Glutamatergic neuron (in vitro differentiated cells): Measurements from ENCODE around the gene CAMK2D. TPM values are rescaled to one million over a fixed set of nuclear protein-coding genes. Genes with fewer than 3 reads are reported as not detected.
A peak's percentile ranks its signal among the peaks of the same experiment; 100 is the strongest.
"Not testable (repeated sequence)": the region's sequence is repeated elsewhere in the genome, so short reads cannot be mapped to it uniquely, and the experiment has no call there.

Source experiments
- DNase-seq: peaks from one replicate; pipeline ENCODE4 v3.0.0; 2022
- H3K27ac Mint-ChIP-seq: one replicate; pipeline ENCODE4 v1.8.0; 2020; ENCODE audit warnings: mild to moderate bottlenecking, mixed read lengths, inconsistent platforms; ENCODE audit not compliant: unreplicated experiment
- H3K27me3 Mint-ChIP-seq: one replicate; pipeline ENCODE4 v1.8.0; 2020; ENCODE audit warnings: mild to moderate bottlenecking, moderate library complexity, mixed read lengths, inconsistent platforms; ENCODE audit not compliant: unreplicated experiment
- H3K36me3 Mint-ChIP-seq: one replicate; pipeline ENCODE4 v1.8.0; 2020; ENCODE audit warnings: mild to moderate bottlenecking, mixed read lengths, inconsistent platforms; ENCODE audit not compliant: unreplicated experiment
- H3K4me1 Mint-ChIP-seq: one replicate; pipeline ENCODE4 v1.8.0; 2020; ENCODE audit warnings: mild to moderate bottlenecking, low read depth, mixed read lengths, inconsistent platforms; ENCODE audit not compliant: unreplicated experiment
- H3K4me3 Mint-ChIP-seq: one replicate; pipeline ENCODE4 v1.8.0; 2020; ENCODE audit warnings: mild to moderate bottlenecking, mixed read lengths, inconsistent platforms; ENCODE audit not compliant: unreplicated experiment
- H3K9me3 Mint-ChIP-seq: one replicate; pipeline ENCODE4 v1.8.0; 2020; ENCODE audit warnings: mild to moderate bottlenecking, moderate library complexity, mixed read lengths, inconsistent platforms; ENCODE audit not compliant: unreplicated experiment
- CTCF ChIP-seq: fragments of 200-600 bp; sonication (generic); IDR thresholded peaks from one replicate; pipeline ENCODE4 v1.5.0; 2021; ENCODE audit not compliant: partially characterized antibody, unreplicated experiment
- total RNA-seq: library from RNA; stranded (reverse); fragmentation: NEBNext Ultra II Directional; extraction: Animal tissue kit (Norgen Biotek cat#: 25700); gene quantifications from one replicate; pipeline ENCODE4 v1.2.1, GENCODE V29; 2021; ENCODE audit not compliant: unreplicated experiment

Gene CAMK2D
- total RNA-seq, 1 donor from 2014 or later, result 24.8 TPM

GRCh38 chr4:113689394-113689793 lies 72.1 kb downstream of the CAMK2D start:
- TF ChIP-seq CTCF, result no peak
- Mint-ChIP-seq H3K4me3 (no peak overlapping the region), H3K36me3 (no peaks in the 10 kb centered on the region), H3K4me1 (peaks cover 5% of the 10 kb centered on the region), H3K27me3 (no peaks in the 10 kb centered on the region), H3K27ac (no peak overlapping the region), H3K9me3 (peaks cover 3% of the 10 kb centered on the region)
- DNase-seq, result no peak

- TF ChIP-seq CTCF, result no peak
- no peak overlapping the region for H3K27ac Mint-ChIP-seq
- no peak overlapping the region for H3K4me3 Mint-ChIP-seq
- DNase-seq, result no peak
- peaks cover 3% of the 10 kb centered on the region for H3K9me3 Mint-ChIP-seq
- H3K27me3 Mint-ChIP-seq, result no peaks in the 10 kb centered on the region
- H3K4me1 Mint-ChIP-seq, result peaks cover 14% of the 10 kb centered on the region
- H3K36me3 Mint-ChIP-seq, result no peaks in the 10 kb centered on the region
Measured at GRCh38 chr4:113687067-113687718, 74.3 kb downstream of the CAMK2D start.

DNA sequence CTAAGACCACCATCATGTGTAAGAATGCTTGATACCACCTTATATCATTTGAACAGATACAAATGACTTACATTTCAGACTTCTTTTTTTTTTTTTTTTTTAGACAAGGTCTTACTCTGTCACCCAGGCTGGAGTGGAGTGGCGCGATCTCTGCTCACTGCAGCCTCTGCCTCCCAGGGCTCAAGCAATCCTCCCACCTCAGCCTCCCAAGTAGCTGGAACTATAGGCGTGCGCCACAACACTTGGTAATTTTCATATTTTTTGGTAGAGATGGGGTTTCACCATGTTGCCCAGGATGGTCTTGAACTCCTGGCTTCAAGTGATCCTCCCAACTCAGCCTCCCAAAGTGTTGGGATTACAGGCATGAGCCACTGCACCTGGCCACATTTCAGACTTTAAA lies 76.4 kb downstream of the CAMK2D start:
- H3K36me3 Mint-ChIP-seq, H3K4me3 Mint-ChIP-seq, H3K27me3 Mint-ChIP-seq, DNase-seq, H3K9me3 Mint-ChIP-seq: not testable (repeated sequence)
- peaks cover 14% of the 10 kb centered on the region for H3K4me1 Mint-ChIP-seq
- peak overlapping the region; percentile 77 for H3K27ac Mint-ChIP-seq

GRCh38 chr4:113684534-113685091 lies 76.9 kb downstream of the CAMK2D start:
- no peak for TF ChIP-seq CTCF
- H3K4me1 Mint-ChIP-seq, result peaks cover 14% of the 10 kb centered on the region
- H3K9me3 Mint-ChIP-seq, result peaks cover 3% of the 10 kb centered on the region
- H3K27me3 Mint-ChIP-seq, result no peaks in the 10 kb centered on the region
- peak overlapping the region; percentile 77 for H3K27ac Mint-ChIP-seq
- no peak overlapping the region for H3K4me3 Mint-ChIP-seq
- peak; percentile 73 for DNase-seq
- no peaks in the 10 kb centered on the region for H3K36me3 Mint-ChIP-seq

GRCh38 chr4:113682730-113683537 lies 78.6 kb downstream of the CAMK2D start:
- Mint-ChIP-seq H3K9me3 (peaks cover 3% of the 10 kb centered on the region), H3K4me3 (no peak overlapping the region), H3K27ac (peak overlapping the region; percentile 77), H3K36me3 (no peaks in the 10 kb centered on the region), H3K4me1 (peaks cover 16% of the 10 kb centered on the region), H3K27me3 (no peaks in the 10 kb centered on the region)
- DNase-seq, result no peak
- TF ChIP-seq CTCF, result no peak
